Smooth muscle cell (in vitro differentiated cells): ENCODE measurements around the gene KLF6. TPM values are rescaled to one million over a fixed set of nuclear protein-coding genes. Genes with fewer than 3 reads are reported as not detected.

Source experiments
- DNase-seq: peaks from one replicate; lab custom pipeline; 2025; ENCODE audit not compliant: unreplicated experiment; lab: John Stamatoyannopoulos, UW
- H2AFZ ChIP-seq: fragments of 200-600 bp; sonication (generic); 2 replicates; pipeline ENCODE4 v1.6.0; 2016; ENCODE audit warnings: antibody characterized with exemption, low read depth, mild to moderate bottlenecking
- H3F3A ChIP-seq: fragments of 200-600 bp; sonication (generic); 2 replicates; pipeline ENCODE4 v1.6.0; 2017; ENCODE audit warnings: antibody characterized with exemption, low read depth
- H3K27ac ChIP-seq: fragments of 200-600 bp; sonication (generic); 2 replicates; pipeline ENCODE4 v1.5.1; 2016; ENCODE audit warnings: low read depth, mild to moderate bottlenecking
- H3K27me3 ChIP-seq: fragments of 200-600 bp; sonication (generic); 2 replicates; pipeline ENCODE4 v1.6.1; 2016; ENCODE audit warnings: low read depth, mild to moderate bottlenecking
- H3K36me3 ChIP-seq: fragments of 200-600 bp; sonication (generic); 2 replicates; pipeline ENCODE4 v1.5.1; 2016; ENCODE audit warnings: low read depth
- H3K4me1 ChIP-seq: fragments of 200-600 bp; sonication (generic); 2 replicates; pipeline ENCODE4 v1.5.1; 2016; ENCODE audit warnings: low read depth
- H3K4me2 ChIP-seq: fragments of 200-600 bp; sonication (generic); 2 replicates; pipeline ENCODE4 v1.6.0; 2016; ENCODE audit warnings: mild to moderate bottlenecking
- H3K4me3 ChIP-seq: fragments of 200-600 bp; sonication (generic); 2 replicates; pipeline ENCODE4 v1.5.1; 2016; ENCODE audit warnings: mild to moderate bottlenecking
- H3K79me2 ChIP-seq: fragments of 200-600 bp; sonication (generic); 2 replicates; pipeline ENCODE4 v1.6.0; 2016; ENCODE audit warnings: low read depth, mild to moderate bottlenecking
- H3K9ac ChIP-seq: fragments of 200-600 bp; sonication (generic); 2 replicates; pipeline ENCODE4 v1.6.0; 2016; ENCODE audit warnings: low read depth
- H3K9me3 ChIP-seq: fragments of 200-600 bp; sonication (generic); replicated peaks from 2 replicates; pipeline ENCODE4 v1.5.1; 2016; ENCODE audit warnings: low read depth
- H4K20me1 ChIP-seq: fragments of 200-600 bp; sonication (generic); 2 replicates; pipeline ENCODE4 v1.6.0; 2016; ENCODE audit warnings: low read depth
- WGBS: methylation state at CpG from one replicate; pipeline ENCODE4 v1.1.7; 2016; ENCODE audit warnings: low lambda C conversion rate; 5-methylcytosine and 5-hydroxymethylcytosine counted together
- polyA plus RNA-seq: library from polyadenylated mRNA; unstranded; fragments of >200 nt; fragmentation: Nextera tagmentation; extraction: Ambion mirVana; gene quantifications from 2 replicates; pipeline ENCODE4 v1.2.1, GENCODE V29; 2016
- total RNA-seq: library from RNA; depleted of rRNA; stranded (reverse); fragments of >200 nt; gene quantifications from 2 replicates; pipeline ENCODE4 v1.2.3, GENCODE V29; 2014
- TF ChIP-seq, protein P1 (sequence below): fragments of 200-600 bp; sonication (generic); IDR thresholded peaks from 2 replicates; pipeline ENCODE4 v1.5.1; 2017; ENCODE audit warnings: borderline replicate concordance, mild to moderate bottlenecking, antibody characterized with exemption; ENCODE audit not compliant: insufficient read depth, poor library complexity, severe bottlenecking

The KLF6 gene
- total and polyA plus RNA-seq, 2 experiments from 2014 or later = 198 to 519 TPM

DNA sequence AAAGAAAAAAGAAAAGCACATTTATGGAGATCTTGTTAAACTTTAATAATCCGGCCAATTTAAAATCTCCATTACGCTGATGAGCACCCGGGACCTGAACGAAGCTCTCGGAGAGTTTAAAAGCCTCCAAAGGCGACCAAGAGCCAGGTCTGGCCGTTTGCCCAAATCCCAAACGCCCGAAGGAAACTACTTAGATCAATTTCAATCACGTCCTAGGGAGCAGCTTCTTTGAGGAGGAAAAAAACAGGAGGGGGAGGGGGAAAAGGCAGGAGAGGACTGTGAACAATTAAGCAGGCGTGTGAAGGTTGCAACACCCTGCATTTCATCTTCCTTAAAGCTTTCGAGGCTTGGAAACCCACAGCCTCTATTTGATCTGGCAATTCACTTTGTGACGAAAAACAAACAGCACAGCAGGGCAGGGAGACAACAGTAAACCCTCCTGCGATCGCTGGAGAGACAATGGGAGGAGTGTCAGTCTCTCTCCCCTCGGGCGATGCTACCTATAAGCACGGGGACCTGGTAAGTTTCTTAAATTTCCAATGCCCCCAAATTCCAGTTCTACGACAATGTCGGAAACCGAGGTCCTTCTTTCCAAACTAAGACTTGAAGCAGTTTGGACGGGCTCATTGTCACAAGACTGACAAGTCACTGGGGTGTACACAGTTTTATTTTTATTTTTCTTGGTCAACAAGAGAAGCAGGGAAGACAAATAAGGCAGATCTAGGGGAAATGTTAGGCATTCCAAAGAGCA is 1.2 kb downstream of the KLF6 start:
- Histone ChIP-seq H3K79me2 (peaks cover 65% of the 10 kb centered on the region), H3K27ac (peak overlapping the region; percentile 99), H3K36me3 (peaks cover 6% of the 10 kb centered on the region), H2AFZ (no peak overlapping the region), H3K9me3 (no peaks in the 10 kb centered on the region), H3K9ac (peak overlapping the region; percentile 99), H3K4me2 (peak overlapping the region; percentile 93), H3K4me1 (peaks cover 7% of the 10 kb centered on the region), H3F3A (peaks cover 67% of the 10 kb centered on the region), H4K20me1 (peaks cover 61% of the 10 kb centered on the region), H3K4me3 (peak overlapping the region; percentile 87), H3K27me3 (no peaks in the 10 kb centered on the region)
- WGBS = under 1% methylated on average over 22 of the region's 22 CpGs
- DNase-seq = no peak
- TF ChIP-seq, protein P1, sequence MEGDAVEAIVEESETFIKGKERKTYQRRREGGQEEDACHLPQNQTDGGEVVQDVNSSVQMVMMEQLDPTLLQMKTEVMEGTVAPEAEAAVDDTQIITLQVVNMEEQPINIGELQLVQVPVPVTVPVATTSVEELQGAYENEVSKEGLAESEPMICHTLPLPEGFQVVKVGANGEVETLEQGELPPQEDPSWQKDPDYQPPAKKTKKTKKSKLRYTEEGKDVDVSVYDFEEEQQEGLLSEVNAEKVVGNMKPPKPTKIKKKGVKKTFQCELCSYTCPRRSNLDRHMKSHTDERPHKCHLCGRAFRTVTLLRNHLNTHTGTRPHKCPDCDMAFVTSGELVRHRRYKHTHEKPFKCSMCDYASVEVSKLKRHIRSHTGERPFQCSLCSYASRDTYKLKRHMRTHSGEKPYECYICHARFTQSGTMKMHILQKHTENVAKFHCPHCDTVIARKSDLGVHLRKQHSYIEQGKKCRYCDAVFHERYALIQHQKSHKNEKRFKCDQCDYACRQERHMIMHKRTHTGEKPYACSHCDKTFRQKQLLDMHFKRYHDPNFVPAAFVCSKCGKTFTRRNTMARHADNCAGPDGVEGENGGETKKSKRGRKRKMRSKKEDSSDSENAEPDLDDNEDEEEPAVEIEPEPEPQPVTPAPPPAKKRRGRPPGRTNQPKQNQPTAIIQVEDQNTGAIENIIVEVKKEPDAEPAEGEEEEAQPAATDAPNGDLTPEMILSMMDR = no peak

- Histone ChIP-seq H3K36me3 (peaks cover 6% of the 10 kb centered on the region), H3K79me2 (peaks cover 70% of the 10 kb centered on the region), H4K20me1 (peaks cover 67% of the 10 kb centered on the region), H3K9ac (peak overlapping the region; percentile 99), H3K4me3 (peak overlapping the region; percentile 87), H3K27me3 (no peaks in the 10 kb centered on the region), H3K4me1 (peaks cover 7% of the 10 kb centered on the region), H3K4me2 (peak overlapping the region; percentile 93), H3K9me3 (no peaks in the 10 kb centered on the region), H3K27ac (peak overlapping the region; percentile 99), H2AFZ (no peak overlapping the region), H3F3A (peaks cover 73% of the 10 kb centered on the region)
- no peak for DNase-seq
- TF ChIP-seq, protein P1 = no peak
- WGBS = under 1% methylated on average over 12 of the region's 12 CpGs
Measured at GRCh38 chr10:3783316-3783681, 1.7 kb downstream of the KLF6 start.

- Histone ChIP-seq H4K20me1 (peaks cover 73% of the 10 kb centered on the region), H3K4me2 (peak overlapping the region; percentile 93), H3K9ac (peak overlapping the region; percentile 99), H3K9me3 (no peaks in the 10 kb centered on the region), H3K27me3 (no peaks in the 10 kb centered on the region), H3K4me1 (peaks cover 13% of the 10 kb centered on the region), H3F3A (peaks cover 79% of the 10 kb centered on the region), H2AFZ (no peak overlapping the region), H3K36me3 (peaks cover 6% of the 10 kb centered on the region), H3K79me2 (peaks cover 74% of the 10 kb centered on the region), H3K4me3 (peak overlapping the region; percentile 87), H3K27ac (peak overlapping the region; percentile 99)
- DNase-seq = no peak
- TF ChIP-seq, protein P1 = no peak
- 4% methylated on average over 13 of the region's 13 CpGs for WGBS
Measured at GRCh38 chr10:3782451-3783315, 2.3 kb downstream of the KLF6 start.
